ENCODE data around the gene TRIB2.

The TRIB2 gene

DNA sequence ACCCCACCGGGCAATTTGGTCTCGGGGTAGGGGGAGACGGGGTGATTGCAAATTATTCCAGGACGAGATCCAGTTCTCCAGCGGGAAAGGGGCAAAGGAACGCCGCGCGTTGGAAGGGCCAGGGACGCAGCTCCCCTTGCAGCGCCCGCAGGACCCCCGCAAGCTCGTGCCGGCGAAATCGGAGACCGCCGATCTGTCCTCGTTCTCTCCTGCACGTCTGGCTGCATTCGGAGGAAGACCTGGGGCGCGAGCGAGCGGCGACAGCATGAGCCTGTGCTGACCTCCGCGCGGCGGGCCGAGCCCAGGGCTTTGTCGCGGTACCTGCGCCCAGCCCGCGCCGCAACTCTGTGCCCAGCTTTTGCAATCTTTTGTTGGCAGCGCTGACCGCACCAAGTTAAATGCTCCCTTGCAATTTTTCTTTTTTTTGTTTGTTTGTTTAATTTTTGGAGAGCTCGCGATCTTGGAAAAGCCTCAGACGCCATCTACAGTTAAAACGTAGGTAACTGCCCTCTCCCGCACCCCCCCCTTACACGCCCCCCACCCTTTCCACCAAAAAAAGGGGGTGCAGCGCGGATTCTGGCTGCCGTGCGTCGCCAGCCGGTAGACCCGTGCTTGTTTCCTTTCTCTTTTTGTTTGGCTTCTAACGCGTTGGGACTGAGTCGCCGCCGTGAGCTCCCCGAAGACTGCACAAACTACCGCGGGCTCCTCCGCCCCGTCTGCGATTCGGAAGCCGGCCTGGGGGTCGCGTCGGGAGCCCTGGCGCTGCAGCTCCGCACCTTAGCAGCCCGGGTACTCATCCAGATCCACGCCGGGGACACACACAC is 667 bp downstream of the TRIB2 start:
- Histone ChIP-seq H4K8ac (ENCODE audit: low read length) (peak overlapping the region; percentile 96), H2AK5ac (ENCODE audit: low read length, severe bottlenecking) (no peak overlapping the region), H2BK12ac (ENCODE audit: low read length in 2 of 2) (peak overlapping the region; percentile 3 to 93), H3K18ac (ENCODE audit: low read depth in 1 of 2, low read length in 2 of 2) (peak overlapping the region; percentile 98 to 99), H3K36me3 (ENCODE audit: control insufficient read depth in 1 of 2, insufficient read depth in 2 of 2, low read depth in 1 of 2, low read length in 2 of 2) (no peaks in the 10 kb centered on the region), H3K9me3 (ENCODE audit: control insufficient read depth, low read length) (no peaks in the 10 kb centered on the region), H2BK15ac (ENCODE audit: low read depth, poor library complexity, severe bottlenecking) (peak overlapping the region; percentile 99), H2BK120ac (ENCODE audit: low read depth, low read length) (peak overlapping the region; percentile 96), H3K14ac (ENCODE audit: low read length in 2 of 2) (peak overlapping the region; percentile 59 to 99), H3K27me3 (ENCODE audit: control insufficient read depth in 1 of 2, insufficient read depth in 1 of 2, low read length in 2 of 2) (no peaks in the 10 kb centered on the region), H4K91ac (ENCODE audit: low read length) (peak overlapping the region; percentile 95), H2AFZ (ENCODE audit: low read depth, low read length) (no peak overlapping the region), H3K4me3 (ENCODE audit: insufficient read depth in 1 of 2, low read depth in 1 of 2, low read length in 2 of 2) (peak overlapping the region; percentile 70 to 94), H3K4ac (ENCODE audit: low read depth in 1 of 2, low read length in 2 of 2) (peak overlapping the region; percentile 90 to 100), H3K27ac (ENCODE audit: low read length, poor library complexity, severe bottlenecking) (no peak overlapping the region), H3K79me1 (replicated peaks; ENCODE audit: low read length, poor library complexity, severe bottlenecking) (peaks cover 4% of the 10 kb centered on the region), H2BK5ac (ENCODE audit: low read depth, low read length, poor library complexity, severe bottlenecking) (peak overlapping the region; percentile 60), H3K4me1 (ENCODE audit: control insufficient read depth, insufficient read depth, low read depth, low read length) (peaks cover 13% of the 10 kb centered on the region), H3K4me2 (ENCODE audit: low read length, poor library complexity, severe bottlenecking) (peak overlapping the region; percentile 91), H3K9ac (ENCODE audit: low read length) (peak overlapping the region; percentile 94), H3K23ac (ENCODE audit: low read length in 2 of 2) (peak overlapping the region; percentile 91 to 97)
- peak; percentile 77 for DNase-seq
- under 1% methylated on average over 66 of the region's 74 CpGs for WGBS

DNA sequence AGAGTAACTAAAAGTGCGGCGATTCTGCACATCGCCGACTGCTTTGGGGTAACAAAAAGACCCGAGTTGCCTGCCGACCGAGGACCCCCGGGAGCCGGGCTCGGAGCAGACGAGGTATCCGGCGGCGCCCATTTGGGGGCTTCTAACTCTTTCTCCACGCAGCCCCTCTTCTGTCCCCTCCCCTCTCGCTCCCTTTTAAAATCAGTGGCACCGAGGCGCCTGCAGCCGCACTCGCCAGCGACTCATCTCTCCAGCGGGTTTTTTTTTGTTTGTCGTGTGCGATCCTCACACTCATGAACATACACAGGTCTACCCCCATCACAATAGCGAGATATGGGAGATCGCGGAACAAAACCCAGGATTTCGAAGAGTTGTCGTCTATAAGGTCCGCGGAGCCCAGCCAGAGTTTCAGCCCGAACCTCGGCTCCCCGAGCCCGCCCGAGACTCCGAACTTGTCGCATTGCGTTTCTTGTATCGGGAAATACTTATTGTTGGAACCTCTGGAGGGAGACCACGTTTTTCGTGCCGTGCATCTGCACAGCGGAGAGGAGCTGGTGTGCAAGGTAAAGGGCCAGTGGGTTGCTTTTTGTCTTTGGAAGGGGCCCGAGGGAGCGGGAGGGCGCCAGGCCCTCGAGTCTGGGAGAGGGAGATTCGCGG is 1.4 kb downstream of the TRIB2 start:
- Histone ChIP-seq H2AK5ac (ENCODE audit: low read length, severe bottlenecking) (no peak overlapping the region), H3K9me3 (ENCODE audit: control insufficient read depth, low read length) (no peaks in the 10 kb centered on the region), H2BK12ac (ENCODE audit: low read length in 2 of 2) (peak overlapping the region; percentile 65 to 80), H2BK120ac (ENCODE audit: low read depth, low read length) (peak overlapping the region; percentile 95), H3K27me3 (ENCODE audit: control insufficient read depth in 1 of 2, insufficient read depth in 1 of 2, low read length in 2 of 2) (no peaks in the 10 kb centered on the region), H2BK15ac (ENCODE audit: low read depth, poor library complexity, severe bottlenecking) (peak overlapping the region; percentile 87), H3K9ac (ENCODE audit: low read length) (peak overlapping the region; percentile 94), H3K4me2 (ENCODE audit: low read length, poor library complexity, severe bottlenecking) (peak overlapping the region; percentile 91), H3K14ac (ENCODE audit: low read length in 2 of 2) (peak overlapping the region; percentile 25 to 71), H4K8ac (ENCODE audit: low read length) (peak overlapping the region; percentile 91), H3K79me1 (replicated peaks; ENCODE audit: low read length, poor library complexity, severe bottlenecking) (peaks cover 4% of the 10 kb centered on the region), H3K4me3 (ENCODE audit: insufficient read depth in 1 of 2, low read depth in 1 of 2, low read length in 2 of 2) (peak overlapping the region; percentile 70 to 94), H3K23ac (ENCODE audit: low read length in 2 of 2) (peak overlapping the region; percentile 64 to 97), H3K4me1 (ENCODE audit: control insufficient read depth, insufficient read depth, low read depth, low read length) (peaks cover 13% of the 10 kb centered on the region), H3K27ac (ENCODE audit: low read length, poor library complexity, severe bottlenecking) (no peak overlapping the region), H4K91ac (ENCODE audit: low read length) (peak overlapping the region; percentile 95), H3K36me3 (ENCODE audit: control insufficient read depth in 1 of 2, insufficient read depth in 2 of 2, low read depth in 1 of 2, low read length in 2 of 2) (peaks cover 0 to 4% of the 10 kb centered on the region in 2 experiments), H3K4ac (ENCODE audit: low read depth in 1 of 2, low read length in 2 of 2) (peak overlapping the region; percentile 86 to 98), H2BK5ac (ENCODE audit: low read depth, low read length, poor library complexity, severe bottlenecking) (no peak overlapping the region), H2AFZ (ENCODE audit: low read depth, low read length) (no peak overlapping the region), H3K18ac (ENCODE audit: low read depth in 1 of 2, low read length in 2 of 2) (peak overlapping the region; percentile 98 to 99)
- WGBS = under 1% methylated on average over 50 of the region's 50 CpGs
- DNase-seq = no peak

DNA sequence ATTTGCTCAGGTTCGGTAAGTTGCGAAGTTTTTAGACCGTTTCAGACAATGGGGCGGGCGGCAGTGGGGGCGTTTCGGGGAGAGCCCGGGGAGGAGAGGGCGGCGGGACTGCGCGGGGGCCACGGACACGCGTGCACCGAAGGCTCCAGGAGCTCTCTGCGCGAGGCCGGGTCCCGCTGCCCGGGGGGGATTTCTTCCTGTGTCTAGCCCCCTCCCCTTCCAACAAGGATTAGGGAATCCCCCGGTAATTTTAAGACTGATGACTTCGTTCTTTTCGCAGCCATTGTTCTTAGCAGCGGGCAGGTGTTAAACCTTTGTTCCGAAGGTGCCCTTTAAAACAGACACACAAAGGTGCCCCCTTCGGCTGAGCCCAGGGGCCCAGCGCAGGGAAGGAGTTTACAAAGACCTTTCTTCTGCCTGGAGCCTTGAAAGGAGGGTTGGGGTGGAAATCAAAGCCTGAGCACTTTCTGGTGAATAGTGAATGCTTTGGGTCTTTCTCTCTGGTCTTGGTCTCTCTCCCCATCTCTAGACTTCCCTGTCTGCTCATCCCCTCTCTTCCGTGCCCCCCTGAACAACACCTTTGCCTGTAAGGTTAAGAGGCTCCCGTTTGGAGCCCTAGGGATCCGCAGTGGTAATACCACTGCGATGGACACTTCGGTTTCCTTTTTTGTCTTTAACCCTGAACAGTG is 2.1 kb downstream of the TRIB2 start:
- Histone ChIP-seq H3K79me1 (replicated peaks; ENCODE audit: low read length, poor library complexity, severe bottlenecking) (peaks cover 6% of the 10 kb centered on the region), H3K4me3 (ENCODE audit: insufficient read depth in 1 of 2, low read depth in 1 of 2, low read length in 2 of 2) (peak overlapping the region; percentile 70 to 94), H4K8ac (ENCODE audit: low read length) (peak overlapping the region; percentile 58), H3K9me3 (ENCODE audit: control insufficient read depth, low read length) (no peaks in the 10 kb centered on the region), H3K18ac (ENCODE audit: low read depth in 1 of 2, low read length in 2 of 2) (peak overlapping the region; percentile 98 to 99), H2BK120ac (ENCODE audit: low read depth, low read length) (peak overlapping the region; percentile 95), H3K4ac (ENCODE audit: low read depth in 1 of 2, low read length in 2 of 2) (peak overlapping the region; percentile 84 to 98), H2BK12ac (ENCODE audit: low read length in 2 of 2) (peak overlapping the region; percentile 29 to 78), H2AK5ac (ENCODE audit: low read length, severe bottlenecking) (no peak overlapping the region), H3K23ac (ENCODE audit: low read length in 2 of 2) (peak overlapping the region; percentile 29 to 64), H2BK15ac (ENCODE audit: low read depth, poor library complexity, severe bottlenecking) (peak overlapping the region; percentile 44), H3K27me3 (ENCODE audit: control insufficient read depth in 1 of 2, insufficient read depth in 1 of 2, low read length in 2 of 2) (no peaks in the 10 kb centered on the region), H3K4me2 (ENCODE audit: low read length, poor library complexity, severe bottlenecking) (peak overlapping the region; percentile 91), H3K4me1 (ENCODE audit: control insufficient read depth, insufficient read depth, low read depth, low read length) (peaks cover 11% of the 10 kb centered on the region), H3K9ac (ENCODE audit: low read length) (peak overlapping the region; percentile 94), H2AFZ (ENCODE audit: low read depth, low read length) (no peak overlapping the region), H3K27ac (ENCODE audit: low read length, poor library complexity, severe bottlenecking) (no peak overlapping the region), H3K36me3 (ENCODE audit: control insufficient read depth in 1 of 2, insufficient read depth in 2 of 2, low read depth in 1 of 2, low read length in 2 of 2) (peaks cover 0 to 11% of the 10 kb centered on the region in 2 experiments), H4K91ac (ENCODE audit: low read length) (peak overlapping the region; percentile 64), H3K14ac (ENCODE audit: low read length in 2 of 2) (peak overlapping the region in 1 of 2 experiments; percentile 47), H2BK5ac (ENCODE audit: low read depth, low read length, poor library complexity, severe bottlenecking) (no peak overlapping the region)
- WGBS = under 1% methylated on average over 28 of the region's 33 CpGs
- peak; percentile 46 for DNase-seq
